ENCODE data around the gene IER5L.

IER5L gene

DNA sequence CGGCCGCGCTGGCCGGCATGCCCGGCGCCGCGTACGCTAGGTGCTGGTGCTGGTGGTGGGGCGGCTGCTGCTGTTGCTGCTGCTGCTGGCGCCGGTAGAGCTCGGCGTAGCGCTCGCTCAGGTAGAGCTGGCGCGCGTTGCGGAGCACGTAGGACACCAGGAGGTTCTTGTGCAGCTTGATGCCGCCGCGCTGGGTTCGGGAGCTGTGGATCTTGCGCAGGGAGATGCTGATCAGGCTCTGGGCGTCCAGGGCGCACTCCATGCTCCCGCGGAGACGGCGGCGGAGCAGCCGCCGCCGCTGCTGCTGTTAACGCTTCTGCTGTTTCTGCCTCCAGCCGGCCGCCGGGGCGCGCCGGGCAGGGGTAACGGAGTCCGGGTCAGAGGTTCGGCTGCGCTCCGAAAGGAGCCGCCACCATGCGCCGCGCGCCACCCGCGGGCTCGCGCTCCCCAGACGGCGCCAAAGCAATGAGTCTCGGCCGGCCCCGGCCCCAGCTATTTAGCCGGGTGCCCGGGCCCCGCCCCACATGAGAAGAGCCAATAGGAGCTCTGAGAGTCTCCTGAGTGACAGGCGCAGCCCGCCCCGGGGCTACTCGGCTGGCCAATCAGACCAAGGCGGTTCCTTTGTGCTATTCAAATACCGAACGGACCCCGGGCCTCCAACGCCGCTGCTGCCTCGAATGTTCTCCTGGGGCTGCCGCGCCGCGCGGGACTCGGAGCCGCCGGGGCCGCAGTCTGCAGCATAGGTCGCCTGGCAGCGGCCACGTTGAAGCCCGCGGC, at the start of gene IER5L:
Gene IER5L, minus strand, starts transcription at position 471 of the 777 bp plus-strand sequence. Its CDS starts 209 bp downstream, at position 262.
- Histone ChIP-seq H3K4me3 (ENCODE audit: low read length) (peak within 1 kb of the TSS; percentile 86), H3K27ac (ENCODE audit: low read length) (no peak within 1 kb of the TSS), H3K36me3 (replicated peaks; ENCODE audit: insufficient read depth, low read length) (no peaks in the 10 kb centered on the region), H3K4me2 (ENCODE audit: low read depth, low read length) (peak within 1 kb of the TSS; percentile 100), H3F3A (ENCODE audit: insufficient read depth, low read length) (peaks cover 27% of the 10 kb centered on the region), H3K9me3 (replicated peaks; ENCODE audit: insufficient read depth, low read length) (no peaks in the 10 kb centered on the region), H3K4me1 (ENCODE audit: low read length) (peaks cover 13% of the 10 kb centered on the region; the same call in 1 of the 2 replicates), H2AFZ (ENCODE audit: low read length) (peak within 1 kb of the TSS; percentile 77), H4K20me1 (ENCODE audit: insufficient read depth, low read length) (no peaks in the 10 kb centered on the region), H3K9me2 (replicated peaks; ENCODE audit: insufficient read depth, low read length) (no peaks in the 10 kb centered on the region), H3K9ac (ENCODE audit: low read length) (peak within 1 kb of the TSS; percentile 54; the same call in 1 of the 2 replicates), H3K79me2 (ENCODE audit: low read length) (peaks cover 6% of the 10 kb centered on the region; the same call in 1 of the 2 replicates), H3K27me3 (replicated peaks; ENCODE audit: insufficient read depth, low read length) (peaks cover 8% of the 10 kb centered on the region)
- TF ChIP-seq EZH2 (optimal IDR thresholded peaks at IDR 0.05; ENCODE audit: low read depth, low read length), result no peak
- no peak for TF ChIP-seq EZH2phosphoT487 (IDR thresholded peaks at IDR 0.05; ENCODE audit: low read length)
- TF ChIP-seq, protein P1, sequence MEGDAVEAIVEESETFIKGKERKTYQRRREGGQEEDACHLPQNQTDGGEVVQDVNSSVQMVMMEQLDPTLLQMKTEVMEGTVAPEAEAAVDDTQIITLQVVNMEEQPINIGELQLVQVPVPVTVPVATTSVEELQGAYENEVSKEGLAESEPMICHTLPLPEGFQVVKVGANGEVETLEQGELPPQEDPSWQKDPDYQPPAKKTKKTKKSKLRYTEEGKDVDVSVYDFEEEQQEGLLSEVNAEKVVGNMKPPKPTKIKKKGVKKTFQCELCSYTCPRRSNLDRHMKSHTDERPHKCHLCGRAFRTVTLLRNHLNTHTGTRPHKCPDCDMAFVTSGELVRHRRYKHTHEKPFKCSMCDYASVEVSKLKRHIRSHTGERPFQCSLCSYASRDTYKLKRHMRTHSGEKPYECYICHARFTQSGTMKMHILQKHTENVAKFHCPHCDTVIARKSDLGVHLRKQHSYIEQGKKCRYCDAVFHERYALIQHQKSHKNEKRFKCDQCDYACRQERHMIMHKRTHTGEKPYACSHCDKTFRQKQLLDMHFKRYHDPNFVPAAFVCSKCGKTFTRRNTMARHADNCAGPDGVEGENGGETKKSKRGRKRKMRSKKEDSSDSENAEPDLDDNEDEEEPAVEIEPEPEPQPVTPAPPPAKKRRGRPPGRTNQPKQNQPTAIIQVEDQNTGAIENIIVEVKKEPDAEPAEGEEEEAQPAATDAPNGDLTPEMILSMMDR (IDR thresholded peaks at IDR 0.05; ENCODE audit: low read length), result no peak
- DNase-seq, result peak; percentile 96

DNA sequence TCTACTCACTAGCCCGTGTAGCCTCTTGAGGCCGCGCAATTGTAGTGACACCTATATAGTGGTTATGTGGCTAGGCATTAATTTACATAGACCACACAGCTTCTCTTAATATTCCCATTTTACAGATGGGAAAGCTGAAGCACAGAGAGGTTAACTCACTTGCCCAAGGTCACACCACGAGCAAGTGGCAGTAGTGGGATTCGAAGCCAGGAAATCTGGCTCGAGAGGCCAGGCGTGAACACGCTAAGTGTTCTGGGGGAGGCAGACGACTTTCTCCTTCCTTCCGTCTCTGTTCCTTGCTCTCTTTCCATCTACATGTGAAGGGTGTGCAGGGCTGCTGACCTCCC, 49.8 kb upstream of the IER5L start:
- Histone ChIP-seq H3K9ac (ENCODE audit: low read length) (no peak overlapping the region), H3K27ac (ENCODE audit: low read length) (no peak overlapping the region), H3K36me3 (replicated peaks; ENCODE audit: insufficient read depth, low read length) (no peaks in the 10 kb centered on the region), H3F3A (ENCODE audit: insufficient read depth, low read length) (no peaks in the 10 kb centered on the region), H3K4me1 (ENCODE audit: low read length) (no peaks in the 10 kb centered on the region), H4K20me1 (ENCODE audit: insufficient read depth, low read length) (no peaks in the 10 kb centered on the region), H2AFZ (ENCODE audit: low read length) (no peak overlapping the region), H3K79me2 (ENCODE audit: low read length) (no peaks in the 10 kb centered on the region), H3K9me3 (replicated peaks; ENCODE audit: insufficient read depth, low read length) (no peaks in the 10 kb centered on the region), H3K4me3 (ENCODE audit: low read length) (no peak overlapping the region), H3K4me2 (ENCODE audit: low read depth, low read length) (no peak overlapping the region), H3K9me2 (replicated peaks; ENCODE audit: insufficient read depth, low read length) (no peaks in the 10 kb centered on the region), H3K27me3 (replicated peaks; ENCODE audit: insufficient read depth, low read length) (no peaks in the 10 kb centered on the region)
- no peak for DNase-seq
- TF ChIP-seq, protein P1 (IDR thresholded peaks at IDR 0.05; ENCODE audit: low read length), result no peak
- no peak for TF ChIP-seq EZH2 (optimal IDR thresholded peaks at IDR 0.05; ENCODE audit: low read depth, low read length)
- no peak for TF ChIP-seq EZH2phosphoT487 (IDR thresholded peaks at IDR 0.05; ENCODE audit: low read length)

DNA sequence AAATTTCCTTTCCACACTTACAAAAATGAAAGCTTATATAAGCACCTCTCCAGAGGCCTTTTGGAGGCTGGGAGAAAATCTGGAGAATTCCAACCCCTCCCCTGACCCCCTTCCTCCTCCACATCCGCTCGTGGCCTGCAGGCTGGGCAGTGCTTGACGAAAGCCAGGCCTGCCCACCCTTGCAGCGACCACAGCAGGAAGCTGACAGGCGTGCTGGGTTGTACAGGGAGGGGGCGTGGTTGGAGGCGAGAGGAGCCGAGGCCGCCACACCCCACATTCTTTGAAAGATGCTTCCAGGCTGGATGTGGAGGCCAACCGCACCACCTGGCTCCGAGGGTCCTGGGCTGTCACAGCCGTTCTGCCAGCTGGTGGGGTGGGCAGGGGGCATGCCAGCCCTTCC, 47.8 kb upstream of the IER5L start:
- H3K9ac ChIP-seq (ENCODE audit: low read length), result no peak overlapping the region
- H4K20me1 ChIP-seq (ENCODE audit: insufficient read depth, low read length), result no peaks in the 10 kb centered on the region
- no peaks in the 10 kb centered on the region for H3K36me3 ChIP-seq (replicated peaks; ENCODE audit: insufficient read depth, low read length)
- no peaks in the 10 kb centered on the region for H3K27me3 ChIP-seq (replicated peaks; ENCODE audit: insufficient read depth, low read length)
- no peak for TF ChIP-seq EZH2 (optimal IDR thresholded peaks at IDR 0.05; ENCODE audit: low read depth, low read length)
- DNase-seq, result no peak
- H3K9me2 ChIP-seq (replicated peaks; ENCODE audit: insufficient read depth, low read length), result no peaks in the 10 kb centered on the region
- H3F3A ChIP-seq (ENCODE audit: insufficient read depth, low read length), result peaks cover 10% of the 10 kb centered on the region
- H3K4me1 ChIP-seq (ENCODE audit: low read length), result peaks cover 11% of the 10 kb centered on the region
- no peak overlapping the region for H3K4me2 ChIP-seq (ENCODE audit: low read depth, low read length)
- no peaks in the 10 kb centered on the region for H3K79me2 ChIP-seq (ENCODE audit: low read length)
- no peak overlapping the region for H2AFZ ChIP-seq (ENCODE audit: low read length)
- H3K4me3 ChIP-seq (ENCODE audit: low read length), result no peak overlapping the region
- H3K27ac ChIP-seq (ENCODE audit: low read length), result no peak overlapping the region
- H3K9me3 ChIP-seq (replicated peaks; ENCODE audit: insufficient read depth, low read length), result no peaks in the 10 kb centered on the region

DNA sequence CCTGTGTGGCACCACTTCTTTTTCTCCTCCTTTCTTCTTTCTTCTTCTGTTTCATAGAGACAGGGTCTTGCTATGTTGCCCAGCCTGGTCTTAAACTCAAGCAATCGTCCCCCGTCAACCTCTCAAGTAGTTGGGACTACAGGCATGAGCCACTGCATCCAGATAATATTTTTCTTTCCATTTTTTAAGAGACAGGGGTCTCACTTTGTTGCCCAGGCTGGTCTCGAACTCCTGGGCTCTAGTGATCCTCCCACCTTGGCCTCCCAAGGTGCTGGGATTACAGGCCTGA, 47.4 kb upstream of the IER5L start:
- Histone ChIP-seq H4K20me1 (ENCODE audit: insufficient read depth, low read length) (no peaks in the 10 kb centered on the region), H3K9ac (ENCODE audit: low read length) (no peak overlapping the region), H3K4me2 (ENCODE audit: low read depth, low read length) (no peak overlapping the region), H3K4me3 (ENCODE audit: low read length) (no peak overlapping the region), H3F3A (ENCODE audit: insufficient read depth, low read length) (peaks cover 11% of the 10 kb centered on the region), H3K27me3 (replicated peaks; ENCODE audit: insufficient read depth, low read length) (no peaks in the 10 kb centered on the region), H3K9me2 (replicated peaks; ENCODE audit: insufficient read depth, low read length) (no peaks in the 10 kb centered on the region), H3K79me2 (ENCODE audit: low read length) (no peaks in the 10 kb centered on the region), H3K27ac (ENCODE audit: low read length) (no peak overlapping the region), H3K36me3 (replicated peaks; ENCODE audit: insufficient read depth, low read length) (no peaks in the 10 kb centered on the region), H3K9me3 (replicated peaks; ENCODE audit: insufficient read depth, low read length) (no peaks in the 10 kb centered on the region), H3K4me1 (ENCODE audit: low read length) (peaks cover 12% of the 10 kb centered on the region), H2AFZ (ENCODE audit: low read length) (no peak overlapping the region)
- DNase-seq, result no peak
- no peak for TF ChIP-seq EZH2phosphoT487 (IDR thresholded peaks at IDR 0.05; ENCODE audit: low read length)
- TF ChIP-seq, protein P1 (IDR thresholded peaks at IDR 0.05; ENCODE audit: low read length), result no peak
- TF ChIP-seq EZH2 (optimal IDR thresholded peaks at IDR 0.05; ENCODE audit: low read depth, low read length), result no peak

All from MM.1S (cell line).